ENCODE measurements around the gene GOLGA6L24.
"Not testable (repeated sequence)": the region's sequence is repeated elsewhere in the genome, so short reads cannot be mapped to it uniquely, and the experiment has no call there.

GOLGA6L24 gene

GRCh38 chr15:28357984-28358383 lies at the start of gene GOLGA6L24:
Gene GOLGA6L24, minus strand, starts transcription at chr15:28358084. Its CDS starts 61 bp downstream, at chr15:28358023.
- not testable (repeated sequence) for DNase-seq (ENCODE audit: low spot score)

GRCh38 chr15:28402774-28403435 lies 45.0 kb upstream of the GOLGA6L24 start:
- DNase-seq (ENCODE audit: low spot score) = not testable (repeated sequence)

- DNase-seq (ENCODE audit: low spot score) = not testable (repeated sequence)
Observed at GRCh38 chr15:28396022-28396421, 38.1 kb upstream of the GOLGA6L24 start.

- DNase-seq (ENCODE audit: low spot score) = not testable (repeated sequence)
Observed at GRCh38 chr15:28380053-28380452, 22.2 kb upstream of the GOLGA6L24 start.

- not testable (repeated sequence) for DNase-seq (ENCODE audit: low spot score)
Observed at GRCh38 chr15:28378364-28378763, 20.5 kb upstream of the GOLGA6L24 start, which contains the start of gene GOLGA8F. Gene GOLGA8F, plus strand, starts transcription at chr15:28378664. Its CDS starts 98 bp downstream, at chr15:28378762.

GRCh38 chr15:28365502-28365901 lies 7.6 kb upstream of the GOLGA6L24 start:
- DNase-seq (ENCODE audit: low spot score) = not testable (repeated sequence)

- not testable (repeated sequence) for DNase-seq (ENCODE audit: low spot score)
Observed at GRCh38 chr15:28322129-28322588, 35.7 kb downstream of the GOLGA6L24 start, which contains the start of gene HERC2. Gene HERC2, minus strand, starts transcription at chr15:28322179. Its CDS starts 746 bp downstream, at chr15:28321433.

GRCh38 chr15:28321358-28322078 lies 36.4 kb downstream of the GOLGA6L24 start:
- DNase-seq (ENCODE audit: low spot score) = not testable (repeated sequence)

- not testable (repeated sequence) for DNase-seq (ENCODE audit: low spot score)
Observed at GRCh38 chr15:28319725-28320124, 38.2 kb downstream of the GOLGA6L24 start.

GRCh38 chr15:28318828-28319227 lies 39.1 kb downstream of the GOLGA6L24 start:
- not testable (repeated sequence) for DNase-seq (ENCODE audit: low spot score)

- not testable (repeated sequence) for DNase-seq (ENCODE audit: low spot score)
Observed at GRCh38 chr15:28318122-28318521, 39.8 kb downstream of the GOLGA6L24 start.

GRCh38 chr15:28316958-28317357 lies 40.9 kb downstream of the GOLGA6L24 start:
- not testable (repeated sequence) for DNase-seq (ENCODE audit: low spot score)

- DNase-seq (ENCODE audit: low spot score) = not testable (repeated sequence)
Observed at GRCh38 chr15:28310454-28310853, 47.4 kb downstream of the GOLGA6L24 start.

GRCh38 chr15:28308718-28309117 lies 49.2 kb downstream of the GOLGA6L24 start:
- DNase-seq (ENCODE audit: low spot score) = not testable (repeated sequence)

Measured in kidney capillary endothelial cell (primary cell).